ENCODE results near the gene EXOSC7. TPM values are rescaled to one million over a fixed set of nuclear protein-coding genes. Genes with fewer than 3 reads are reported as not detected.
A peak's percentile ranks its signal among the peaks of the same experiment; 100 is the strongest.
"Not testable (repeated sequence)": the region's sequence is repeated elsewhere in the genome, so short reads cannot be mapped to it uniquely, and the experiment has no call there.

Gene EXOSC7
- total and polyA plus RNA-seq, 2 of the 4 experiments (the other 2 are of a cell fraction), result 61.6 to 62.2 TPM

GRCh38 chr3:44948239-44948638 is 27.8 kb upstream of the EXOSC7 start:
- BruUV-seq (replicated peaks), result no TSS peak
- H4K20me1 ChIP-seq (ENCODE audit: insufficient read depth, low read length), result peaks cover 12% of the 10 kb centered on the region
- in situ Hi-C loops (cut with MboI; ENCODE audit: low sequenced_read_pairs), result no loop called here

GRCh38 chr3:44949770-44950169 is 26.3 kb upstream of the EXOSC7 start:
- POLR2A ChIA-PET (ENCODE audit: unreplicated experiment); H4K91ac ChIP-seq (ENCODE audit: insufficient read depth, low read depth, low read length); ATAC-seq (ENCODE audit: low read depth); DNase-seq; H3K9ac ChIP-seq (ENCODE audit: low read depth, low read length); H3K27me3 ChIP-seq (ENCODE audit: control insufficient read depth, insufficient read depth, low read length); H3K36me3 ChIP-seq (ENCODE audit: control insufficient read depth, insufficient read depth, low read length); H3K4ac ChIP-seq (ENCODE audit: low read depth, low read length); H3K18ac ChIP-seq (ENCODE audit: low read depth, low read length); H4K8ac ChIP-seq (ENCODE audit: low read depth in 2 of 2, low read length in 2 of 2); H3K4me1 ChIP-seq (ENCODE audit: control insufficient read depth, insufficient read depth, low read length); CTCF ChIA-PET; H2BK20ac ChIP-seq (ENCODE audit: low read depth, low read length); in situ Hi-C loops (cut with MboI; ENCODE audit: low sequenced_read_pairs); H2BK15ac ChIP-seq (ENCODE audit: low read depth, low read length); H2BK120ac ChIP-seq (ENCODE audit: low read depth, low read length); H2BK5ac ChIP-seq (ENCODE audit: low read depth, low read length, poor library complexity, severe bottlenecking); H2AFZ ChIP-seq (replicated peaks; ENCODE audit: low read length, poor library complexity); H3K14ac ChIP-seq (replicated peaks; ENCODE audit: low read depth, low read length); H2AK9ac ChIP-seq (replicated peaks; ENCODE audit: low read depth, low read length, poor library complexity); H4K5ac ChIP-seq (ENCODE audit: low read depth, low read length); intact Hi-C loops (cut with micrococcal nuclease); H3K4me2 ChIP-seq (ENCODE audit: low read depth, low read length); BruUV-seq (replicated peaks); H3K56ac ChIP-seq (ENCODE audit: extremely low read depth, insufficient read depth, low read length); H3K27ac ChIP-seq (ENCODE audit: insufficient read depth, low read length); H2AK5ac ChIP-seq (ENCODE audit: low read depth, low read length); dilution Hi-C loops (cut with HindIII; ENCODE audit: low sequenced_read_pairs, unreplicated experiment); H3K9me3 ChIP-seq (ENCODE audit: control insufficient read depth, insufficient read depth, low read length); H3K4me3 ChIP-seq (ENCODE audit: insufficient read depth, low read depth, low read length); H3K23ac ChIP-seq (ENCODE audit: low read depth, low read length): not testable (repeated sequence)
- WGBS, 2 experiments (ENCODE audit: extremely low coverage in 2 of 2, insufficient read length in 1 of 2), result 86% methylated on average over 1 of the region's 4 CpGs; no CpG with 5 or more reads in 1 of the 2 experiments
- Histone ChIP-seq H4K20me1 (ENCODE audit: insufficient read depth, low read length) (peaks cover 18% of the 10 kb centered on the region), H3K79me1 (ENCODE audit: low read depth in 1 of 2, low read length in 2 of 2) (peaks cover 24 to 58% of the 10 kb centered on the region in 2 experiments), H3K9me1 (ENCODE audit: insufficient read depth, low read length) (peaks cover 28% of the 10 kb centered on the region; the same call in 1 of the 2 replicates)

More at GRCh38 chr3:44948239-44948638, 27.8 kb upstream of the EXOSC7 start:
- no peak overlapping the region for H3K4me2 ChIP-seq (ENCODE audit: low read depth, low read length)
- no peak overlapping the region for H4K8ac ChIP-seq (ENCODE audit: low read depth in 2 of 2, low read length in 2 of 2)
- no peak overlapping the region for H4K91ac ChIP-seq (ENCODE audit: insufficient read depth, low read depth, low read length)
- no peak overlapping the region for H3K4me3 ChIP-seq (ENCODE audit: insufficient read depth, low read depth, low read length)
- H3K23ac ChIP-seq (ENCODE audit: low read depth, low read length), result no peak overlapping the region
- TF ChIP-seq FOS (IDR thresholded peaks at IDR 0.05; ENCODE audit: low read depth, low read length), result no peak
- no peak for TF ChIP-seq MXI1 (IDR thresholded peaks at IDR 0.05; ENCODE audit: borderline replicate concordance, low read depth, low read length)
- no peak for TF ChIP-seq POLR2A (IDR thresholded peaks at IDR 0.05; ENCODE audit: low read depth, low read length)
- TF ChIP-seq SMC3 (IDR thresholded peaks at IDR 0.05; ENCODE audit: low read depth, low read length), result no peak
- TF ChIP-seq BHLHE40 (IDR thresholded peaks at IDR 0.05; ENCODE audit: low read depth, low read length), result no peak
- no peak for TF ChIP-seq NFE2L2 (IDR thresholded peaks at IDR 0.05; ENCODE audit: low read depth, low read length)
- TF ChIP-seq ELK1 (IDR thresholded peaks at IDR 0.05; ENCODE audit: borderline replicate concordance, low read depth, low read length), result no peak
- no peak for TF ChIP-seq RFX5 (IDR thresholded peaks at IDR 0.05; ENCODE audit: low read depth, low read length)
- TF ChIP-seq RAD21 (IDR thresholded peaks at IDR 0.05; ENCODE audit: low read length), result no peak
- no peak for TF ChIP-seq RCOR1 (IDR thresholded peaks at IDR 0.05; ENCODE audit: insufficient replicate concordance, low read length)
- TF ChIP-seq MAFK (IDR thresholded peaks at IDR 0.05; ENCODE audit: low read depth, low read length), result no peak
- no peak for TF ChIP-seq CEBPB (IDR thresholded peaks at IDR 0.05; ENCODE audit: low read depth, low read length)
- dilution Hi-C loops (cut with HindIII; ENCODE audit: low sequenced_read_pairs, unreplicated experiment), result no loop called here
- intact Hi-C loops (cut with micrococcal nuclease), result no loop called here
- no peak overlapping the region for H2BK120ac ChIP-seq (ENCODE audit: low read depth, low read length)
- H3K27me3 ChIP-seq (ENCODE audit: control insufficient read depth, insufficient read depth, low read length), result no peaks in the 10 kb centered on the region
- CTCF ChIA-PET, result no interaction called here
- peaks cover 24 to 43% of the 10 kb centered on the region in 2 experiments for H3K79me1 ChIP-seq (ENCODE audit: low read depth in 1 of 2, low read length in 2 of 2)
- ATAC-seq (ENCODE audit: low read depth) (peak; percentile 70), DNase-seq (peak; percentile 24)
- H2BK15ac ChIP-seq (ENCODE audit: low read depth, low read length), result no peak overlapping the region
- no peak overlapping the region for H2BK20ac ChIP-seq (ENCODE audit: low read depth, low read length)
- peaks cover 4% of the 10 kb centered on the region; the same call in 1 of the 2 replicates for H3K36me3 ChIP-seq (ENCODE audit: control insufficient read depth, insufficient read depth, low read length)
- no peaks in the 10 kb centered on the region for H3K9me3 ChIP-seq (ENCODE audit: control insufficient read depth, insufficient read depth, low read length)
- H3K4me1 ChIP-seq (ENCODE audit: control insufficient read depth, insufficient read depth, low read length), result peaks cover 3% of the 10 kb centered on the region; the same call in 1 of the 2 replicates
- 83% methylated on average over 1 of the region's 3 CpGs; no CpG with 5 or more reads in 1 of the 2 experiments for WGBS, 2 experiments (ENCODE audit: extremely low coverage in 2 of 2, insufficient read length in 1 of 2)
- H2BK5ac ChIP-seq (ENCODE audit: low read depth, low read length, poor library complexity, severe bottlenecking), result no peak overlapping the region
- no peak overlapping the region for H3K9ac ChIP-seq (ENCODE audit: low read depth, low read length)
- no peak overlapping the region for H3K56ac ChIP-seq (ENCODE audit: extremely low read depth, insufficient read depth, low read length)
- H3K9me1 ChIP-seq (ENCODE audit: insufficient read depth, low read length), result peaks cover 20% of the 10 kb centered on the region; the same call in 1 of the 2 replicates
- no peak overlapping the region for H2AK9ac ChIP-seq (replicated peaks; ENCODE audit: low read depth, low read length, poor library complexity)
- no peak overlapping the region for H4K5ac ChIP-seq (ENCODE audit: low read depth, low read length)
- no peak overlapping the region for H3K14ac ChIP-seq (replicated peaks; ENCODE audit: low read depth, low read length)
- no peak overlapping the region for H3K27ac ChIP-seq (ENCODE audit: insufficient read depth, low read length)
- no peak overlapping the region for H2AK5ac ChIP-seq (ENCODE audit: low read depth, low read length)
- POLR2A ChIA-PET (ENCODE audit: unreplicated experiment), result no interaction called here
- no peak overlapping the region for H3K4ac ChIP-seq (ENCODE audit: low read depth, low read length)
- H2AFZ ChIP-seq (replicated peaks; ENCODE audit: low read length, poor library complexity), result no peak overlapping the region
- H3K18ac ChIP-seq (ENCODE audit: low read depth, low read length), result no peak overlapping the region

Data from IMR-90 (cell line).